K562 treated with DMSO at 1 percent for 24 hours (cell line): ENCODE measurements around the gene CAPS2. TPM values are rescaled to one million over a fixed set of nuclear protein-coding genes. Genes with fewer than 3 reads are reported as not detected.

ENCODE experiments used
- total RNA-seq: library from RNA; unstranded; fragments of 300-600 nt; gene quantifications from 2 replicates; pipeline ENCODE4 v1.2.3, GENCODE V29; 2022; ENCODE audit warnings: low read depth; ENCODE audit not compliant: insufficient read depth

Gene CAPS2
- 0.68 and 3.4 TPM in 2 replicates for total RNA-seq

DNA sequence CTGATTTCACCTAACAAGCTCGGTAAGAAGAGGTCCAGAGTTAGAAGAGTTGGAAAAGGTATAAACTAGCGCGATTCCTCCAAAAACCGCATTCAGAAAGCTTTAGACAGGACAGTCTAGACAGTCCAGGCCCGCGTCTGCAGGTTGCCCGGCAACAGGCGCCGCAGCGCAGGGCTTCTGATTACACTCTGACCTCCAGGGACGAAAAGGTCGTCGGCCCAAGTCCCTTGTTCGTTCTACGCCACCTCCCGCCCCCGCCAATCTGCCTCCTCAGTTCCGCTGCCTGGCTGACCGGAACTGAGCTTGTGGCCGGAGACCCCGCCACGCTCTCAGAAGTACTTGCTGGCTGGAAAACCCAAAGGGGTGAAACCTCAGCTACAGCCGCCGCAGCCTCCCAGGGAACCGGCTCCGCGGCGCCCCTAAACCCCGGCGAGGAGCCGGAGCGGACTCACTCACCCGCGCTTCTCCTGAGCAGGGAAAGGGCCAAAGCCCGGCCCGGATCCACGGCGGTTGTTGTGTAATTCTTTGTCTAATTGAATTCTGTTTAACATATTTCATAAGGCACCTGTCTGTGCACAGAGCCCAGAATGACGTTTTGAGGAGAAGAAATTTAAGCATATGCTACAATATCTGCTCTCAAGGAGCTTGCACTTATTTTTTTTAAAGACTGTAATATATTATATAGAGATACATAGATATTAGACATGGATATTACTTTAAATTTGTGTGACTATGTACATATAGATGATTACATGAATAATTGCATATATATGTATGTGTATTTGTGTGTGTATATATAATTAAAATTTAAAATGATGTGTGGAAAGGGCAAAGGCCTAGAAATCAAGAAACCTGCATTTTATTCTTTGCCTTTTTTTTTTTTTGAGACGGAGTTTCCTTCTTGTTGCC is at the start of gene CAPS2:
CAPS2 (minus strand) TSS at position 407 of the 909 bp plus-strand sequence. CDS start 3,826 bp downstream, outside the sequence.

GRCh38 chr12:75334384-75335030 is 4.4 kb upstream of the CAPS2 start, which contains the start of gene GLIPR1L1:
Gene GLIPR1L1 (plus strand): TSS chr12:75334670. CDS start chr12:75334729, 59 bp downstream.

Other genes starting within 250 kb of the CAPS2 start
- not detected in 2 replicates for gene KCNC2, start 120.5 kb downstream of the CAPS2 start, total RNA-seq
- not detected in 2 replicates for gene GLIPR1L1, start 4.3 kb upstream of the CAPS2 start, total RNA-seq
- gene GLIPR1L2, start 60.8 kb upstream of the CAPS2 start, total RNA-seq = not detected in 2 replicates
- 1.3 and 1.7 TPM in 2 replicates for gene GLIPR1, start 150.4 kb upstream of the CAPS2 start, total RNA-seq
- 5.8 and 14.2 TPM in 2 replicates for gene KRR1, start 181.3 kb upstream of the CAPS2 start, total RNA-seq